Stimulated activated CD4-positive, alpha-beta T cell treated with anti-CD3 and anti-CD28 coated beads, Interleukin-15, amount 100 ng/mL, for 48 hours (primary cell): ENCODE data around the gene EMC7.

Experiments used
- DNase-seq, 2 donors: peaks; one replicate each; pipeline ENCODE4 v3.0.0-alpha.2; 2020; ENCODE audit warnings: low read depth in 2 of 2

Gene EMC7

GRCh38 chr15:34038871-34039789 lies 62.5 kb downstream of the EMC7 start, which contains the start of gene AVEN:
Gene AVEN, minus strand, starts transcription at chr15:34039204. Its CDS starts 158 bp downstream, at chr15:34039046.
- DNase-seq = peak; percentile 52 to 60

GRCh38 chr15:34038023-34038870 lies 63.4 kb downstream of the EMC7 start:
- peak; percentile 41 to 71 for DNase-seq
